Stimulated activated CD8-positive, alpha-beta memory T cell treated with anti-CD3 and anti-CD28 coated beads, Interleukin-7, amount 100 ng/mL, for 4 hours (primary cell): ENCODE data around the gene CDIP1.
"Not testable (repeated sequence)": the region's sequence is repeated elsewhere in the genome, so short reads cannot be mapped to it uniquely, and the experiment has no call there.

ENCODE experiments used
- DNase-seq, 2 donors: peaks; one replicate each; pipeline ENCODE4 v3.0.0-alpha.2; 2020; ENCODE audit warnings: low read depth in 2 of 2

The CDIP1 gene

GRCh38 chr16:4538350-4539235 is at the start of gene CDIP1:
TSS of gene CDIP1 (minus strand) at chr16:4538773. CDS start at chr16:4514130, 24,643 bp downstream.
- peak; percentile 94 to 95 for DNase-seq

- no peak for DNase-seq
These were observed 47.7 kb upstream of the CDIP1 start for GRCh38 chr16:4586291-4586690.

GRCh38 chr16:4583906-4584305 is 45.3 kb upstream of the CDIP1 start:
- no peak for DNase-seq

- no peak for DNase-seq
These were observed 41.7 kb upstream of the CDIP1 start for GRCh38 chr16:4580250-4580649.

- DNase-seq, result no peak
These were observed 40.5 kb upstream of the CDIP1 start for GRCh38 chr16:4578961-4579530.

GRCh38 chr16:4576008-4576407 is 37.4 kb upstream of the CDIP1 start:
- DNase-seq, result no peak

GRCh38 chr16:4574919-4575705 is 36.5 kb upstream of the CDIP1 start:
- no peak for DNase-seq

- DNase-seq, result not testable (repeated sequence)
These were observed 35.4 kb upstream of the CDIP1 start for GRCh38 chr16:4573926-4574325.

- no peak for DNase-seq
These were observed 34.1 kb upstream of the CDIP1 start for GRCh38 chr16:4572715-4573114.

- DNase-seq, result no peak
These were observed 32.2 kb upstream of the CDIP1 start for GRCh38 chr16:4570688-4571321.

GRCh38 chr16:4570086-4570485 is 31.5 kb upstream of the CDIP1 start:
- DNase-seq, result no peak

- no peak for DNase-seq
These were observed 27.6 kb upstream of the CDIP1 start for GRCh38 chr16:4566144-4566543.

- DNase-seq, result no peak
These were observed 26.2 kb upstream of the CDIP1 start for GRCh38 chr16:4564661-4565267.

- no peak for DNase-seq
These were observed 23.0 kb upstream of the CDIP1 start for GRCh38 chr16:4561596-4561995.

GRCh38 chr16:4557973-4558372 is 19.4 kb upstream of the CDIP1 start:
- no peak for DNase-seq

- DNase-seq, result no peak
These were observed 18.0 kb upstream of the CDIP1 start for GRCh38 chr16:4556580-4556979.

GRCh38 chr16:4556112-4556511 is 17.5 kb upstream of the CDIP1 start, which contains the start of gene C16orf96:
TSS of gene C16orf96 (plus strand) at chr16:4556340. CDS start at chr16:4556490, 150 bp downstream.
- no peak for DNase-seq

- DNase-seq, result no peak
These were observed 14.0 kb upstream of the CDIP1 start for GRCh38 chr16:4552541-4552940.

GRCh38 chr16:4550591-4550990 is 12.0 kb upstream of the CDIP1 start:
- no peak for DNase-seq

GRCh38 chr16:4548124-4548523 is 9.6 kb upstream of the CDIP1 start:
- no peak for DNase-seq

GRCh38 chr16:4544473-4544872 is 5.9 kb upstream of the CDIP1 start:
- DNase-seq, result no peak
